GM19193 (cell line): Measurements from ENCODE around the gene ERICH3.

Experiments
- POLR2A ChIP-seq: IDR thresholded peaks from 4 replicates; pipeline ENCODE4 v1.6.1; 2011; ENCODE audit not compliant: insufficient read depth, insufficient read length; ENCODE audit errors: extremely low read depth

The ERICH3 gene

GRCh38 chr1:74686928-74687327 is 13.3 kb upstream of the ERICH3 start:
- no peak for TF ChIP-seq POLR2A

- TF ChIP-seq POLR2A: no peak
Measured at GRCh38 chr1:74684301-74684700, 10.7 kb upstream of the ERICH3 start.

- TF ChIP-seq POLR2A: no peak
Measured at GRCh38 chr1:74683656-74684055, 10.1 kb upstream of the ERICH3 start.

- TF ChIP-seq POLR2A: no peak
Measured at GRCh38 chr1:74681851-74682250, 8.3 kb upstream of the ERICH3 start.

GRCh38 chr1:74681449-74681848 is 7.9 kb upstream of the ERICH3 start:
- TF ChIP-seq POLR2A: no peak

GRCh38 chr1:74681001-74681400 is 7.4 kb upstream of the ERICH3 start:
- no peak for TF ChIP-seq POLR2A

- no peak for TF ChIP-seq POLR2A
Measured at GRCh38 chr1:74679811-74680210, 6.2 kb upstream of the ERICH3 start.

- no peak for TF ChIP-seq POLR2A
Measured at GRCh38 chr1:74677926-74678325, 4.3 kb upstream of the ERICH3 start.

GRCh38 chr1:74674278-74675048 is 871 bp upstream of the ERICH3 start:
- no peak for TF ChIP-seq POLR2A

GRCh38 chr1:74654708-74655107 is 18.9 kb downstream of the ERICH3 start:
- no peak for TF ChIP-seq POLR2A

GRCh38 chr1:74652711-74653139 is 20.9 kb downstream of the ERICH3 start:
- TF ChIP-seq POLR2A: no peak

GRCh38 chr1:74650561-74650960 is 23.0 kb downstream of the ERICH3 start:
- no peak for TF ChIP-seq POLR2A

- no peak for TF ChIP-seq POLR2A
Measured at GRCh38 chr1:74641876-74642275, 31.7 kb downstream of the ERICH3 start.

- TF ChIP-seq POLR2A: no peak
Measured at GRCh38 chr1:74641161-74641560, 32.4 kb downstream of the ERICH3 start.

GRCh38 chr1:74637296-74637695 is 36.3 kb downstream of the ERICH3 start:
- no peak for TF ChIP-seq POLR2A

- no peak for TF ChIP-seq POLR2A
Measured at GRCh38 chr1:74629283-74629682, 44.3 kb downstream of the ERICH3 start.

- no peak for TF ChIP-seq POLR2A
Measured at GRCh38 chr1:74623716-74624115, 49.9 kb downstream of the ERICH3 start.
